ENCODE data around the gene CHIC2. TPM values are rescaled to one million over a fixed set of nuclear protein-coding genes. Genes with fewer than 3 reads are reported as not detected.
A peak's percentile ranks its signal among the peaks of the same experiment; 100 is the strongest.

CHIC2 gene
- total RNA-seq, 2 donors from 2014 or later = 10.2 to 14.4 TPM

GRCh38 chr4:53962516-53963225, 101.7 kb downstream of the CHIC2 start:
- TF ChIP-seq, protein P1, sequence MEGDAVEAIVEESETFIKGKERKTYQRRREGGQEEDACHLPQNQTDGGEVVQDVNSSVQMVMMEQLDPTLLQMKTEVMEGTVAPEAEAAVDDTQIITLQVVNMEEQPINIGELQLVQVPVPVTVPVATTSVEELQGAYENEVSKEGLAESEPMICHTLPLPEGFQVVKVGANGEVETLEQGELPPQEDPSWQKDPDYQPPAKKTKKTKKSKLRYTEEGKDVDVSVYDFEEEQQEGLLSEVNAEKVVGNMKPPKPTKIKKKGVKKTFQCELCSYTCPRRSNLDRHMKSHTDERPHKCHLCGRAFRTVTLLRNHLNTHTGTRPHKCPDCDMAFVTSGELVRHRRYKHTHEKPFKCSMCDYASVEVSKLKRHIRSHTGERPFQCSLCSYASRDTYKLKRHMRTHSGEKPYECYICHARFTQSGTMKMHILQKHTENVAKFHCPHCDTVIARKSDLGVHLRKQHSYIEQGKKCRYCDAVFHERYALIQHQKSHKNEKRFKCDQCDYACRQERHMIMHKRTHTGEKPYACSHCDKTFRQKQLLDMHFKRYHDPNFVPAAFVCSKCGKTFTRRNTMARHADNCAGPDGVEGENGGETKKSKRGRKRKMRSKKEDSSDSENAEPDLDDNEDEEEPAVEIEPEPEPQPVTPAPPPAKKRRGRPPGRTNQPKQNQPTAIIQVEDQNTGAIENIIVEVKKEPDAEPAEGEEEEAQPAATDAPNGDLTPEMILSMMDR (conservative IDR thresholded peaks at IDR 0.05) = no peak
- H3K9me3 Mint-ChIP-seq = no peaks in the 10 kb centered on the region
- peaks cover 25% of the 10 kb centered on the region for H3K27me3 Mint-ChIP-seq (ENCODE audit: insufficient read depth)
- no peak overlapping the region for H3K27ac Mint-ChIP-seq
- H3K4me1 Mint-ChIP-seq = peaks cover 21% of the 10 kb centered on the region
- H3K36me3 Mint-ChIP-seq (ENCODE audit: low read depth) = no peaks in the 10 kb centered on the region
- H3K4me3 Mint-ChIP-seq = no peak overlapping the region
- DNase-seq = no peak
- H3K36me3 ChIP-seq (ENCODE audit: control insufficient read depth, insufficient read depth, low read length) = no peaks in the 10 kb centered on the region
- 84 to 100% methylated on average over 1 to 3 of the region's 4 CpGs for WGBS, 2 experiments (ENCODE audit: insufficient coverage in 1 of 2, insufficient read length in 1 of 2)
- H3K9ac ChIP-seq (ENCODE audit: extremely low read depth, low read length, poor library complexity, severe bottlenecking) = no peak overlapping the region
- no peak overlapping the region for H3K4me3 ChIP-seq (ENCODE audit: low read length)
- peaks cover 5% of the 10 kb centered on the region for H3K4me1 ChIP-seq (ENCODE audit: control insufficient read depth, insufficient read depth, low read length)
- peak overlapping the region; percentile 67 for H3K27ac ChIP-seq (ENCODE audit: low read depth, low read length)
- peaks cover 19% of the 10 kb centered on the region for H3K27me3 ChIP-seq (ENCODE audit: control insufficient read depth, insufficient read depth, low read length, poor library complexity, severe bottlenecking)
- no peaks in the 10 kb centered on the region for H3K9me3 ChIP-seq (ENCODE audit: control insufficient read depth, low read length)

DNA sequence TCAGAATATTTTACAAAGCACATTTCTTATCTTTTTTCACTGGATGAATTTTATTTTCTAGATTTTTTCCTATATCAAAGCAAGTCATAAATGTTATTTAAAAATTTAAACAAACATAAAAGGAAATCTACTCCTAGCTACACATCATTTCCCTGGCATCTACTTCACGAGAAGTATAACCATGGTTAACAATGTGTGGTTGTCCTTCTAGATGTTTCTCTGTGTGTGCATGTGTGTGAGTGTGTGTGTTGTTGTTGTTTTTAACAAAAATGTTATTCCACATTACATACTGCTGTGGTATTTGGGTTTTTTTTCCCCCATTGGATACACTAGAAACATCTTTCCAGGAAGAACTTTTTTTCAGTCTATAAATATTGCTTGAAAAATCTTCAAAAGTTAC, 103.1 kb downstream of the CHIC2 start:
- Mint-ChIP-seq H3K4me1 (peaks cover 21% of the 10 kb centered on the region), H3K36me3 (ENCODE audit: low read depth) (no peaks in the 10 kb centered on the region), H3K27me3 (ENCODE audit: insufficient read depth) (peaks cover 21% of the 10 kb centered on the region), H3K9me3 (no peaks in the 10 kb centered on the region), H3K4me3 (no peak overlapping the region), H3K27ac (no peak overlapping the region)
- Histone ChIP-seq H3K27me3 (ENCODE audit: control insufficient read depth, insufficient read depth, low read length, poor library complexity, severe bottlenecking) (peaks cover 13% of the 10 kb centered on the region), H3K4me3 (ENCODE audit: low read length) (no peak overlapping the region), H3K9ac (ENCODE audit: extremely low read depth, low read length, poor library complexity, severe bottlenecking) (no peak overlapping the region), H3K36me3 (ENCODE audit: control insufficient read depth, insufficient read depth, low read length) (no peaks in the 10 kb centered on the region), H3K4me1 (ENCODE audit: control insufficient read depth, insufficient read depth, low read length) (peaks cover 5% of the 10 kb centered on the region), H3K27ac (ENCODE audit: low read depth, low read length) (no peak overlapping the region), H3K9me3 (ENCODE audit: control insufficient read depth, low read length) (no peaks in the 10 kb centered on the region)
- no peak for DNase-seq
- WGBS, 2 experiments (ENCODE audit: insufficient coverage in 1 of 2, insufficient read length in 1 of 2) = 100% methylated on average over 1 of the region's 1 CpG; no CpG with 5 or more reads in 1 of the 2 experiments
- TF ChIP-seq, protein P1 (conservative IDR thresholded peaks at IDR 0.05) = no peak

- Histone ChIP-seq H3K27me3 (ENCODE audit: control insufficient read depth, insufficient read depth, low read length, poor library complexity, severe bottlenecking) (peaks cover 8% of the 10 kb centered on the region), H3K9me3 (ENCODE audit: control insufficient read depth, low read length) (no peaks in the 10 kb centered on the region), H3K36me3 (ENCODE audit: control insufficient read depth, insufficient read depth, low read length) (no peaks in the 10 kb centered on the region), H3K4me3 (ENCODE audit: low read length) (no peak overlapping the region), H3K4me1 (ENCODE audit: control insufficient read depth, insufficient read depth, low read length) (peaks cover 5% of the 10 kb centered on the region), H3K9ac (ENCODE audit: extremely low read depth, low read length, poor library complexity, severe bottlenecking) (no peak overlapping the region), H3K27ac (ENCODE audit: low read depth, low read length) (no peak overlapping the region)
- no peak overlapping the region for H3K27ac Mint-ChIP-seq
- H3K27me3 Mint-ChIP-seq (ENCODE audit: insufficient read depth) = peaks cover 16% of the 10 kb centered on the region
- no peaks in the 10 kb centered on the region for H3K9me3 Mint-ChIP-seq
- H3K4me1 Mint-ChIP-seq = peaks cover 21% of the 10 kb centered on the region
- TF ChIP-seq, protein P1 (conservative IDR thresholded peaks at IDR 0.05) = no peak
- no peaks in the 10 kb centered on the region for H3K36me3 Mint-ChIP-seq (ENCODE audit: low read depth)
- DNase-seq = no peak
- WGBS, 2 experiments (ENCODE audit: insufficient coverage in 1 of 2, insufficient read length in 1 of 2) = 91 to 94% methylated on average over 5 of the region's 5 CpGs
- H3K4me3 Mint-ChIP-seq = no peak overlapping the region
Observed at GRCh38 chr4:53960843-53961242, 103.6 kb downstream of the CHIC2 start.

Other genes starting within 250 kb of the CHIC2 start
- not detected for gene GSX2, start 35.6 kb upstream of the CHIC2 start, total RNA-seq
- gene PDGFRA, start 164.7 kb upstream of the CHIC2 start, total RNA-seq = 10 to 100 TPM in 1 of 2 donors, 1 to 10 TPM in 1; 7.8 to 10.7 TPM

Measured in endodermal cell (in vitro differentiated cells).